Measurements from ENCODE around the gene PIGO.

PIGO gene

GRCh38 chr9:35070823-35071813 lies 25.3 kb downstream of the PIGO start:
- no peak for DNase-seq

- DNase-seq = no peak
Measured at GRCh38 chr9:35069020-35069419, 27.4 kb downstream of the PIGO start.

GRCh38 chr9:35067056-35067455 lies 29.3 kb downstream of the PIGO start:
- DNase-seq = no peak

- DNase-seq = no peak
Measured at GRCh38 chr9:35060548-35061207, 35.7 kb downstream of the PIGO start.

- DNase-seq = no peak
Measured at GRCh38 chr9:35059438-35059837, 37.0 kb downstream of the PIGO start.

- DNase-seq = no peak
Measured at GRCh38 chr9:35057271-35057620, 39.1 kb downstream of the PIGO start.

GRCh38 chr9:35056571-35057270 lies 39.7 kb downstream of the PIGO start:
- no peak for DNase-seq

- no peak for DNase-seq
Measured at GRCh38 chr9:35054871-35055644, 41.3 kb downstream of the PIGO start.

GRCh38 chr9:35054185-35054835 lies 42.1 kb downstream of the PIGO start:
- no peak for DNase-seq

GRCh38 chr9:35051069-35051967 lies 45.1 kb downstream of the PIGO start:
- no peak for DNase-seq

GRCh38 chr9:35048511-35048910 lies 47.9 kb downstream of the PIGO start:
- no peak for DNase-seq

- DNase-seq = no peak
Measured at GRCh38 chr9:35044071-35044470, 52.3 kb downstream of the PIGO start.

GRCh38 chr9:35042891-35043545 lies 53.4 kb downstream of the PIGO start:
- DNase-seq = no peak

- DNase-seq = no peak
Measured at GRCh38 chr9:35042081-35042604, 54.2 kb downstream of the PIGO start.

Data from GOT3 (cell line).